Measurements from ENCODE around the gene STXBP2.

DNA sequence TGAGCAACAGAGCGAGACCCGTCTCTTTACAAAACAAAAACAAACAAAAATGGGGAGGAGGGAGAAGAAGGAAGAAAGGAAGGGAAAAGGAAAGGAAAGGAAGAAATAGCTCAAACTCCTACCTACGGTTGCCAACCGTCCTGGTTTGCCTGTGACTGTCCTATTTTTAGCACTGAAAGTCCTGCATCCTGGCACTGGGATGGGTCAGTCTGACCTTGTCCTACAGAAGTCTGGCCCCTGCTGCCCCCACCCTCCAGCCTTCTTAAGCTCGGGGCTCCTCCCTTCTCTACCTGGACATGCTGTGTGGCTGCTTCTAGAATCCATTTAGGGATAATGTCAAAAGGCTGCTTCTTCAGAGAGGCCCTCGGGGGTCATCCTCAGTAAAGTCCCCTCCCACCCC, 1.2 kb upstream of the STXBP2 start:
- TF ChIP-seq, protein P1, sequence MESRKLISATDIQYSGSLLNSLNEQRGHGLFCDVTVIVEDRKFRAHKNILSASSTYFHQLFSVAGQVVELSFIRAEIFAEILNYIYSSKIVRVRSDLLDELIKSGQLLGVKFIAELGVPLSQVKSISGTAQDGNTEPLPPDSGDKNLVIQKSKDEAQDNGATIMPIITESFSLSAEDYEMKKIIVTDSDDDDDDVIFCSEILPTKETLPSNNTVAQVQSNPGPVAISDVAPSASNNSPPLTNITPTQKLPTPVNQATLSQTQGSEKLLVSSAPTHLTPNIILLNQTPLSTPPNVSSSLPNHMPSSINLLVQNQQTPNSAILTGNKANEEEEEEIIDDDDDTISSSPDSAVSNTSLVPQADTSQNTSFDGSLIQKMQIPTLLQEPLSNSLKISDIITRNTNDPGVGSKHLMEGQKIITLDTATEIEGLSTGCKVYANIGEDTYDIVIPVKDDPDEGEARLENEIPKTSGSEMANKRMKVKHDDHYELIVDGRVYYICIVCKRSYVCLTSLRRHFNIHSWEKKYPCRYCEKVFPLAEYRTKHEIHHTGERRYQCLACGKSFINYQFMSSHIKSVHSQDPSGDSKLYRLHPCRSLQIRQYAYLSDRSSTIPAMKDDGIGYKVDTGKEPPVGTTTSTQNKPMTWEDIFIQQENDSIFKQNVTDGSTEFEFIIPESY (IDR thresholded peaks at IDR 0.05; ENCODE audit: borderline replicate concordance, low read depth) = no peak
- no peak for TF ChIP-seq MXI1 (IDR thresholded peaks at IDR 0.05; ENCODE audit: low read depth, low read length)
- TF ChIP-seq TAF1 (IDR thresholded peaks at IDR 0.05; ENCODE audit: borderline replicate concordance, low read depth, low read length) = no peak
- TF ChIP-seq, protein P2, sequence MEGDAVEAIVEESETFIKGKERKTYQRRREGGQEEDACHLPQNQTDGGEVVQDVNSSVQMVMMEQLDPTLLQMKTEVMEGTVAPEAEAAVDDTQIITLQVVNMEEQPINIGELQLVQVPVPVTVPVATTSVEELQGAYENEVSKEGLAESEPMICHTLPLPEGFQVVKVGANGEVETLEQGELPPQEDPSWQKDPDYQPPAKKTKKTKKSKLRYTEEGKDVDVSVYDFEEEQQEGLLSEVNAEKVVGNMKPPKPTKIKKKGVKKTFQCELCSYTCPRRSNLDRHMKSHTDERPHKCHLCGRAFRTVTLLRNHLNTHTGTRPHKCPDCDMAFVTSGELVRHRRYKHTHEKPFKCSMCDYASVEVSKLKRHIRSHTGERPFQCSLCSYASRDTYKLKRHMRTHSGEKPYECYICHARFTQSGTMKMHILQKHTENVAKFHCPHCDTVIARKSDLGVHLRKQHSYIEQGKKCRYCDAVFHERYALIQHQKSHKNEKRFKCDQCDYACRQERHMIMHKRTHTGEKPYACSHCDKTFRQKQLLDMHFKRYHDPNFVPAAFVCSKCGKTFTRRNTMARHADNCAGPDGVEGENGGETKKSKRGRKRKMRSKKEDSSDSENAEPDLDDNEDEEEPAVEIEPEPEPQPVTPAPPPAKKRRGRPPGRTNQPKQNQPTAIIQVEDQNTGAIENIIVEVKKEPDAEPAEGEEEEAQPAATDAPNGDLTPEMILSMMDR (IDR thresholded peaks at IDR 0.05) = no peak
- TF ChIP-seq POLR2AphosphoS5 (IDR thresholded peaks at IDR 0.05; ENCODE audit: low read depth, low read length) = no peak
- TF ChIP-seq RFX5 (IDR thresholded peaks at IDR 0.05; ENCODE audit: low read length) = no peak
- no peak for TF ChIP-seq SIN3A (IDR thresholded peaks at IDR 0.05; ENCODE audit: borderline replicate concordance, low read depth, low read length)
- TF ChIP-seq, protein P3, sequence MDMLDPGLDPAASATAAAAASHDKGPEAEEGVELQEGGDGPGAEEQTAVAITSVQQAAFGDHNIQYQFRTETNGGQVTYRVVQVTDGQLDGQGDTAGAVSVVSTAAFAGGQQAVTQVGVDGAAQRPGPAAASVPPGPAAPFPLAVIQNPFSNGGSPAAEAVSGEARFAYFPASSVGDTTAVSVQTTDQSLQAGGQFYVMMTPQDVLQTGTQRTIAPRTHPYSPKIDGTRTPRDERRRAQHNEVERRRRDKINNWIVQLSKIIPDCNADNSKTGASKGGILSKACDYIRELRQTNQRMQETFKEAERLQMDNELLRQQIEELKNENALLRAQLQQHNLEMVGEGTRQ (IDR thresholded peaks at IDR 0.05; ENCODE audit: borderline replicate concordance, low read depth, low read length) = no peak
- TF ChIP-seq SMC3 (IDR thresholded peaks at IDR 0.05; ENCODE audit: low read depth, low read length) = no peak
- no peak for TF ChIP-seq JUND (IDR thresholded peaks at IDR 0.05)
- no peak for TF ChIP-seq FOXM1 (IDR thresholded peaks at IDR 0.05; ENCODE audit: low read depth)
- TF ChIP-seq, protein P4, sequence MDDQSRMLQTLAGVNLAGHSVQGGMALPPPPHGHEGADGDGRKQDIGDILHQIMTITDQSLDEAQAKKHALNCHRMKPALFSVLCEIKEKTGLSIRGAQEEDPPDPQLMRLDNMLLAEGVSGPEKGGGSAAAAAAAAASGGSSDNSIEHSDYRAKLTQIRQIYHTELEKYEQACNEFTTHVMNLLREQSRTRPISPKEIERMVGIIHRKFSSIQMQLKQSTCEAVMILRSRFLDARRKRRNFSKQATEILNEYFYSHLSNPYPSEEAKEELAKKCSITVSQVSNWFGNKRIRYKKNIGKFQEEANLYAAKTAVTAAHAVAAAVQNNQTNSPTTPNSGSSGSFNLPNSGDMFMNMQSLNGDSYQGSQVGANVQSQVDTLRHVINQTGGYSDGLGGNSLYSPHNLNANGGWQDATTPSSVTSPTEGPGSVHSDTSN (IDR thresholded peaks at IDR 0.05) = no peak
